ENCODE results near the gene HMGB4. TPM values are rescaled to one million over a fixed set of nuclear protein-coding genes. Genes with fewer than 3 reads are reported as not detected.

HMGB4 gene
- total and polyA plus RNA-seq, 2 donors (not counting 3 experiments of a cell fraction or from before 2014, with no cell fraction given): not detected

DNA sequence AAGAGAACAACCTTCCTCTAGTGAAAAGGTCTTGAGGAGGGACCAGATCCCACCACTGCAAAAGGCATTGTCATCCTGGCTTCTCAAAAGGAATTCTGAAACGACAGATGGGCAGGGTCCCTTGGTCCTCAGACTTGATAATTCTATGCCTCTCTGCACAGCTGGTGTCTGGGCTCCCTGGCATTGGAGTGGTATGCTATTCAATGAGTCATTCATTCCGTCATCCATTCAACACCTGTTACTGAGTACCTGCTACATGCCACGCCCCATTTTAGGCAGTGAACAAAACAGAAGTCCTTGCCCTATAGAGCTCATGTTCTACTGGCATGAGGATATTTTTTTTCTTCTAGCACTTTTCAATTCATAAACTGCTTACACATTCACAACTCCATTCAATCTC lies 45.8 kb upstream of the HMGB4 start:
- no peaks in the 10 kb centered on the region for H3K9me1 ChIP-seq (replicated peaks; ENCODE audit: control insufficient read depth, extremely low read depth, insufficient read depth, low read length)
- no peak for TF ChIP-seq CTCF (IDR thresholded peaks at IDR 0.05; ENCODE audit: extremely low read depth in 1 of 2, insufficient read depth in 1 of 2, low read depth in 1 of 2, low read length in 2 of 2)
- no peak for DNase-seq (ENCODE audit: low read depth, low spot score)
- no peaks in the 10 kb centered on the region for H3K4me1 ChIP-seq (ENCODE audit: control insufficient read depth, extremely low read depth, insufficient read depth, low read length)
- no peak for FAIRE-seq
- H3K9ac ChIP-seq (replicated peaks; ENCODE audit: extremely low read depth, insufficient read depth, low read length): no peak overlapping the region
- no peaks in the 10 kb centered on the region for H4K20me1 ChIP-seq (replicated peaks; ENCODE audit: control insufficient read depth, extremely low read depth, insufficient read depth, low read length)
- BruUV-seq (replicated peaks): no TSS peak
- POLR2A ChIA-PET: no interaction called here
- no peaks in the 10 kb centered on the region for H3K79me2 ChIP-seq (ENCODE audit: control insufficient read depth, insufficient read depth, low read length)
- no peaks in the 10 kb centered on the region for H3K36me3 ChIP-seq (ENCODE audit: control insufficient read depth in 2 of 2, extremely low read depth in 1 of 2, insufficient read depth in 2 of 2, low read length in 2 of 2)
- intact Hi-C loops (cut with micrococcal nuclease) (no loop called here), dilution Hi-C loops (cut with MboI; ENCODE audit: extremely low pct_ligation_motif_present, low sequenced_read_pairs) (no loop called here)
- no peak overlapping the region for H3K4me2 ChIP-seq (ENCODE audit: insufficient read depth, low read length)
- peaks cover 6% of the 10 kb centered on the region for H3K9me3 ChIP-seq (replicated peaks; ENCODE audit: control insufficient read depth, insufficient read depth, low read length)
- no peak overlapping the region for H3K27ac ChIP-seq (ENCODE audit: insufficient read depth, low read depth, low read length)
- H2AFZ ChIP-seq (ENCODE audit: low read depth, low read length): no peak overlapping the region
- no peaks in the 10 kb centered on the region for H3K27me3 ChIP-seq (ENCODE audit: control insufficient read depth in 2 of 2, insufficient read depth in 2 of 2, low read length in 2 of 2)
- H3K4me3 ChIP-seq (replicated peaks in 1 of 3; ENCODE audit: insufficient read depth in 1 of 3, low read depth in 1 of 3, low read length in 3 of 3): no peak overlapping the region
- CTCF ChIA-PET: no interaction called here

GRCh38 chr1:33819290-33819912 lies 44.5 kb upstream of the HMGB4 start:
- TF ChIP-seq POLR2A (IDR thresholded peaks at IDR 0.05; ENCODE audit: low read depth, low read length) (no peak), MYC (IDR thresholded peaks at IDR 0.05; ENCODE audit: low read depth, low read length) (no peak), GATA2 (IDR thresholded peaks at IDR 0.05; ENCODE audit: insufficient read depth, insufficient read length, low read depth, low read length) (no peak)
- DNase-seq (ENCODE audit: low read depth, low spot score) (no peak), FAIRE-seq (no peak)
- dilution Hi-C loops (cut with MboI; ENCODE audit: extremely low pct_ligation_motif_present, low sequenced_read_pairs) (no loop called here), intact Hi-C loops (cut with micrococcal nuclease) (no loop called here)
- Histone ChIP-seq H3K9me3 (replicated peaks; ENCODE audit: control insufficient read depth, insufficient read depth, low read length) (peaks cover 7% of the 10 kb centered on the region), H3K4me1 (ENCODE audit: control insufficient read depth, extremely low read depth, insufficient read depth, low read length) (no peaks in the 10 kb centered on the region), H4K20me1 (replicated peaks; ENCODE audit: control insufficient read depth, extremely low read depth, insufficient read depth, low read length) (no peaks in the 10 kb centered on the region), H3K4me2 (ENCODE audit: insufficient read depth, low read length) (no peak overlapping the region), H3K27ac (ENCODE audit: insufficient read depth, low read depth, low read length) (no peak overlapping the region), H3K36me3 (ENCODE audit: control insufficient read depth in 2 of 2, extremely low read depth in 1 of 2, insufficient read depth in 2 of 2, low read length in 2 of 2) (no peaks in the 10 kb centered on the region), H2AFZ (ENCODE audit: low read depth, low read length) (no peak overlapping the region), H3K27me3 (ENCODE audit: control insufficient read depth in 2 of 2, insufficient read depth in 2 of 2, low read length in 2 of 2) (no peaks in the 10 kb centered on the region), H3K4me3 (replicated peaks in 1 of 3; ENCODE audit: insufficient read depth in 1 of 3, low read depth in 1 of 3, low read length in 3 of 3) (no peak overlapping the region), H3K9ac (replicated peaks; ENCODE audit: extremely low read depth, insufficient read depth, low read length) (no peak overlapping the region), H3K79me2 (ENCODE audit: control insufficient read depth, insufficient read depth, low read length) (no peaks in the 10 kb centered on the region), H3K9me1 (replicated peaks; ENCODE audit: control insufficient read depth, extremely low read depth, insufficient read depth, low read length) (no peaks in the 10 kb centered on the region)
- ChIA-PET POLR2A (no interaction called here), CTCF (no interaction called here)
- no TSS peak for BruUV-seq (replicated peaks)
